Kidney (tissue), 14 donors: ENCODE results near the gene SLC7A7. TPM values are rescaled to one million over a fixed set of nuclear protein-coding genes. Genes with fewer than 3 reads are reported as not detected.
A peak's percentile ranks its signal among the peaks of the same experiment; 100 is the strongest.

Experiments used
- DNase-seq, 5 donors: peaks; one replicate each; pipeline ENCODE4 v3.0.0-alpha.2; 2013 to 2020
- FAIRE-seq: peaks from 2 replicates; lab custom pipeline; 2012; peaks lifted over from hg19 to GRCh38; lab: Jason Lieb, UNC
- H3K27ac ChIP-seq, 2 donors: one replicate each; pipeline ENCODE4 v1.7.0; 2013; ENCODE audit warnings: low read depth in 2 of 2, low read length in 2 of 2, inconsistent platforms in 1 of 2
- H3K27me3 ChIP-seq: one replicate; pipeline ENCODE4 v1.7.1; 2013; ENCODE audit warnings: low read length, inconsistent platforms; ENCODE audit not compliant: control insufficient read depth, insufficient read depth
- H3K36me3 ChIP-seq, 3 donors: one replicate each; pipeline versions ENCODE4 v1.7.0 to v1.7.1; 2013; ENCODE audit warnings: low read length in 3 of 3, control low read depth in 1 of 3, inconsistent platforms in 1 of 3; ENCODE audit not compliant: insufficient read depth in 3 of 3, control insufficient read depth in 2 of 3
- H3K4me1 ChIP-seq, 3 donors: one replicate each; pipeline versions ENCODE4 v1.7.0 to v1.7.1; 2013; ENCODE audit warnings: low read length in 3 of 3, inconsistent platforms in 1 of 3, low read depth in 1 of 3; ENCODE audit not compliant: control insufficient read depth in 2 of 3, insufficient read depth in 2 of 3
- H3K4me3 ChIP-seq, 3 donors: one replicate each; pipeline versions ENCODE4 v1.7.0 to v1.8.1; 2013; ENCODE audit warnings: low read length in 3 of 3, control low read depth in 1 of 3, inconsistent platforms in 1 of 3
- H3K9ac ChIP-seq, 3 donors: one replicate each; pipeline versions ENCODE4 v1.7.0 to v1.7.1; 2013; ENCODE audit warnings: low read length in 3 of 3, control low read depth in 1 of 3, inconsistent platforms in 1 of 3
- H3K9me3 ChIP-seq, 3 donors: one replicate each; pipeline versions ENCODE4 v1.7.0 to v1.7.1; 2013; ENCODE audit warnings: low read length in 3 of 3, control low read depth in 1 of 3, inconsistent platforms in 1 of 3; ENCODE audit not compliant: control insufficient read depth in 2 of 3, insufficient read depth in 1 of 3
- CTCF ChIP-seq: IDR thresholded peaks from 3 replicates; pipeline ENCODE4 v1.5.1; 2012; ENCODE audit warnings: mild to moderate bottlenecking, moderate library complexity, borderline replicate concordance; ENCODE audit not compliant: insufficient read depth; ENCODE audit errors: extremely low read depth
- intact Hi-C: fragments of 100-400 bp; cut with DNase I; formaldehyde crosslinking; loops from one replicate; pipeline ENCODE4 v1.11.1; 2022
- polyA plus RNA-seq: library from polyadenylated mRNA; stranded (reverse); fragments of 350-450 nt; fragmentation: Illumina TruSeq; extraction: RNeasy Lipid Tissue Mini Kit (QIAGEN cat#74804); gene quantifications from one replicate; pipeline ENCODE4 v1.2.3, GENCODE V29; 2014; ENCODE audit warnings: low read depth, low replicate concordance; ENCODE audit not compliant: insufficient read depth
- total RNA-seq: library from RNA; stranded (reverse); fragmentation: NEBNext Ultra II Directional; extraction: Animal tissue kit (Norgen Biotek cat#: 25700); gene quantifications from one replicate; pipeline ENCODE4 v1.2.1, GENCODE V29; 2021
- donor health status: control.
- donor health status: control.
- donor health status: control.
- donor health status: control.
- donor health status: control.
- donor health status: DM: yes; HTN: yes; CAD: no.
- donor health status: Normal renal cell carcinoma (clear cell type).

The SLC7A7 gene
- total and polyA plus RNA-seq, 2 donors from 2014 or later = 26.6 to 235 TPM

- H3K27ac ChIP-seq = peak overlapping the region; percentile 52 to 83
- no peak for FAIRE-seq
- no peak for TF ChIP-seq CTCF
- intact Hi-C loops = no loop called here
- peak overlapping the region; percentile 0 to 79 (median 71) for H3K4me3 ChIP-seq
- H3K9ac ChIP-seq = peak overlapping the region in 1 of 3 donors; percentile 77
- no peaks in the 10 kb centered on the region for H3K36me3 ChIP-seq
- H3K27me3 ChIP-seq = no peaks in the 10 kb centered on the region
- H3K4me1 ChIP-seq = peaks cover 0 to 3% (median 0%) of the 10 kb centered on the region in 3 donors
- no peaks in the 10 kb centered on the region for H3K9me3 ChIP-seq
- no peak for DNase-seq
These were observed 862 bp downstream of the SLC7A7 start for GRCh38 chr14:22814373-22814772.

GRCh38 chr14:22813145-22813544 is 2.1 kb downstream of the SLC7A7 start:
- no peaks in the 10 kb centered on the region for H3K27me3 ChIP-seq
- no peaks in the 10 kb centered on the region for H3K9me3 ChIP-seq
- intact Hi-C loops = no loop called here
- peak overlapping the region in 2 of 3 donors; percentile 17 to 77 for H3K9ac ChIP-seq
- FAIRE-seq = no peak
- H3K4me1 ChIP-seq = no peaks in the 10 kb centered on the region
- H3K36me3 ChIP-seq = no peaks in the 10 kb centered on the region
- no peak for TF ChIP-seq CTCF
- no peak for DNase-seq
- H3K4me3 ChIP-seq = peak overlapping the region in 2 of 3 donors; percentile 62 to 63
- peak overlapping the region; percentile 32 to 66 for H3K27ac ChIP-seq

- peak overlapping the region in 2 of 3 donors; percentile 62 to 63 for H3K4me3 ChIP-seq
- TF ChIP-seq CTCF = no peak
- H3K36me3 ChIP-seq = no peaks in the 10 kb centered on the region
- H3K9me3 ChIP-seq = no peaks in the 10 kb centered on the region
- intact Hi-C loops = no loop called here
- no peak for DNase-seq
- H3K27me3 ChIP-seq = no peaks in the 10 kb centered on the region
- peak overlapping the region in 1 of 3 donors; percentile 77 for H3K9ac ChIP-seq
- FAIRE-seq = no peak
- peak overlapping the region; percentile 32 to 66 for H3K27ac ChIP-seq
- H3K4me1 ChIP-seq = no peaks in the 10 kb centered on the region
These were observed 2.5 kb downstream of the SLC7A7 start for GRCh38 chr14:22812744-22813143.

GRCh38 chr14:22811722-22812121 is 3.5 kb downstream of the SLC7A7 start:
- Histone ChIP-seq H3K36me3 (no peaks in the 10 kb centered on the region), H3K9ac (no peak overlapping the region), H3K27me3 (no peaks in the 10 kb centered on the region), H3K9me3 (no peaks in the 10 kb centered on the region), H3K4me3 (peak overlapping the region in 2 of 3 donors; percentile 29 to 35), H3K4me1 (no peaks in the 10 kb centered on the region), H3K27ac (peak overlapping the region in 1 of 2 donors; percentile 47)
- DNase-seq (no peak), FAIRE-seq (no peak)
- intact Hi-C loops = no loop called here
- TF ChIP-seq CTCF = no peak
